ENCODE measurements around the gene UBA5. TPM values are rescaled to one million over a fixed set of nuclear protein-coding genes. Genes with fewer than 3 reads are reported as not detected.

UBA5 gene
- total RNA-seq, 1 donor from 2014 or later: 36.2 TPM

GRCh38 chr3:132709761-132710160 is 49.6 kb downstream of the UBA5 start:
- H4K20me1 ChIP-seq (ENCODE audit: insufficient read depth, low read length): no peaks in the 10 kb centered on the region
- no peaks in the 10 kb centered on the region for H3K79me2 ChIP-seq (ENCODE audit: insufficient read depth, low read length)
- Mint-ChIP-seq H3K4me1 (ENCODE audit: low read depth, unreplicated experiment) (no peaks in the 10 kb centered on the region), H3K9me3 (ENCODE audit: unreplicated experiment) (no peaks in the 10 kb centered on the region), H3K27me3 (ENCODE audit: low read depth, unreplicated experiment) (no peaks in the 10 kb centered on the region), H3K36me3 (ENCODE audit: low read depth, unreplicated experiment) (peaks cover 16% of the 10 kb centered on the region), H3K4me3 (ENCODE audit: unreplicated experiment) (no peak overlapping the region), H3K27ac (ENCODE audit: unreplicated experiment) (no peak overlapping the region)
- FAIRE-seq: no peak
- peak; percentile 32 for DNase-seq (ENCODE audit: low read depth)
- TF ChIP-seq CTCF (IDR thresholded peaks at IDR 0.05; ENCODE audit: insufficient read depth, low read depth, low read length) (no peak), EZH2 (IDR thresholded peaks at IDR 0.05; ENCODE audit: insufficient read depth, low read length) (no peak)
- H3K27me3 ChIP-seq (ENCODE audit: insufficient read depth, low read length): no peaks in the 10 kb centered on the region
- peaks cover 39% of the 10 kb centered on the region for H3K36me3 ChIP-seq (ENCODE audit: insufficient read depth, low read length)
- H3K4me1 ChIP-seq (ENCODE audit: insufficient read depth, low read length): no peaks in the 10 kb centered on the region
- no peak overlapping the region for H3K4me3 ChIP-seq (ENCODE audit: insufficient read depth, low read depth, low read length)
- no peak overlapping the region for H3K4me2 ChIP-seq (ENCODE audit: low read length)
- H2AFZ ChIP-seq (ENCODE audit: low read depth, low read length): no peak overlapping the region
- no peak overlapping the region for H3K27ac ChIP-seq (ENCODE audit: low read depth, low read length)
- H3K9ac ChIP-seq (ENCODE audit: low read length): no peak overlapping the region
- no peaks in the 10 kb centered on the region for H3K9me3 ChIP-seq (ENCODE audit: insufficient read depth, low read depth, low read length)

- Mint-ChIP-seq H3K36me3 (ENCODE audit: low read depth, unreplicated experiment) (peaks cover 16% of the 10 kb centered on the region), H3K4me3 (ENCODE audit: unreplicated experiment) (no peak overlapping the region), H3K27ac (ENCODE audit: unreplicated experiment) (no peak overlapping the region), H3K4me1 (ENCODE audit: low read depth, unreplicated experiment) (no peaks in the 10 kb centered on the region), H3K27me3 (ENCODE audit: low read depth, unreplicated experiment) (no peaks in the 10 kb centered on the region), H3K9me3 (ENCODE audit: unreplicated experiment) (no peaks in the 10 kb centered on the region)
- Histone ChIP-seq H2AFZ (ENCODE audit: low read depth, low read length) (no peak overlapping the region), H3K27ac (ENCODE audit: low read depth, low read length) (no peak overlapping the region), H3K79me2 (ENCODE audit: insufficient read depth, low read length) (no peaks in the 10 kb centered on the region), H4K20me1 (ENCODE audit: insufficient read depth, low read length) (no peaks in the 10 kb centered on the region), H3K4me2 (ENCODE audit: low read length) (no peak overlapping the region), H3K9me3 (ENCODE audit: insufficient read depth, low read depth, low read length) (no peaks in the 10 kb centered on the region), H3K4me1 (ENCODE audit: insufficient read depth, low read length) (no peaks in the 10 kb centered on the region), H3K27me3 (ENCODE audit: insufficient read depth, low read length) (no peaks in the 10 kb centered on the region), H3K4me3 (ENCODE audit: insufficient read depth, low read depth, low read length) (no peak overlapping the region), H3K9ac (ENCODE audit: low read length) (no peak overlapping the region), H3K36me3 (ENCODE audit: insufficient read depth, low read length) (peaks cover 42% of the 10 kb centered on the region)
- no peak for TF ChIP-seq CTCF (IDR thresholded peaks at IDR 0.05; ENCODE audit: insufficient read depth, low read depth, low read length)
- no peak for TF ChIP-seq EZH2 (IDR thresholded peaks at IDR 0.05; ENCODE audit: insufficient read depth, low read length)
- DNase-seq (ENCODE audit: low read depth) (no peak), FAIRE-seq (no peak)
Observed at GRCh38 chr3:132710311-132710710, 50.2 kb downstream of the UBA5 start.

GRCh38 chr3:132713977-132714727 is 54.0 kb downstream of the UBA5 start:
- DNase-seq (ENCODE audit: low read depth) (no peak), FAIRE-seq (no peak)
- H3K4me3 Mint-ChIP-seq (ENCODE audit: unreplicated experiment): no peak overlapping the region

More at GRCh38 chr3:132713977-132714727, 54.0 kb downstream of the UBA5 start:
- H3K27me3 ChIP-seq (ENCODE audit: insufficient read depth, low read length): no peaks in the 10 kb centered on the region
- H3K36me3 ChIP-seq (ENCODE audit: insufficient read depth, low read length): peaks cover 43% of the 10 kb centered on the region
- no peaks in the 10 kb centered on the region for H3K9me3 ChIP-seq (ENCODE audit: insufficient read depth, low read depth, low read length)
- no peak overlapping the region for H2AFZ ChIP-seq (ENCODE audit: low read depth, low read length)
- H4K20me1 ChIP-seq (ENCODE audit: insufficient read depth, low read length): no peaks in the 10 kb centered on the region
- H3K4me1 ChIP-seq (ENCODE audit: insufficient read depth, low read length): no peaks in the 10 kb centered on the region
- no peak overlapping the region for H3K9ac ChIP-seq (ENCODE audit: low read length)
- Mint-ChIP-seq H3K27me3 (ENCODE audit: low read depth, unreplicated experiment) (no peaks in the 10 kb centered on the region), H3K9me3 (ENCODE audit: unreplicated experiment) (no peaks in the 10 kb centered on the region), H3K4me1 (ENCODE audit: low read depth, unreplicated experiment) (peaks cover under 1% of the 10 kb centered on the region), H3K27ac (ENCODE audit: unreplicated experiment) (no peak overlapping the region), H3K36me3 (ENCODE audit: low read depth, unreplicated experiment) (peaks cover 19% of the 10 kb centered on the region)
- H3K27ac ChIP-seq (ENCODE audit: low read depth, low read length): no peak overlapping the region
- H3K4me3 ChIP-seq (ENCODE audit: insufficient read depth, low read depth, low read length): no peak overlapping the region
- no peak for TF ChIP-seq CTCF (IDR thresholded peaks at IDR 0.05; ENCODE audit: insufficient read depth, low read depth, low read length)
- TF ChIP-seq EZH2 (IDR thresholded peaks at IDR 0.05; ENCODE audit: insufficient read depth, low read length): no peak
- peaks cover under 1% of the 10 kb centered on the region for H3K79me2 ChIP-seq (ENCODE audit: insufficient read depth, low read length)
- H3K4me2 ChIP-seq (ENCODE audit: low read length): no peak overlapping the region

Data from astrocyte (in vitro differentiated cells and primary cell).